Adrenal gland (tissue), 12 donors: ENCODE measurements around the gene MED27. TPM values are rescaled to one million over a fixed set of nuclear protein-coding genes. Genes with fewer than 3 reads are reported as not detected.

ENCODE experiments used
- DNase-seq, 7 donors: peaks; one replicate each; pipeline ENCODE4 v3.0.0-alpha.2; 2019 to 2020
- H3K27ac ChIP-seq, 5 donors: fragments of 200-600 bp; sonication (generic) in 4 of 5; 1 replicate in 3 of 5; 2 replicates in 2 of 5; pipeline versions ENCODE4 v1.5.1 to v1.8.0; 2016 to 2020; ENCODE audit warnings: mild to moderate bottlenecking in 1 of 5
- H3K27me3 ChIP-seq: fragments of 200-600 bp; 2 replicates; pipeline ENCODE4 v1.8.0; 2021
- H3K36me3 ChIP-seq, 2 donors: fragments of 200-600 bp; replicated peaks in 1 of 2; 1 replicate in 1 of 2; 2 replicates in 1 of 2; pipeline versions ENCODE4 v1.5.1 to v1.8.0; 2018 to 2022
- H3K4me1 ChIP-seq, 2 donors: fragments of 200-600 bp; replicated peaks in 1 of 2; 1 replicate in 1 of 2; 2 replicates in 1 of 2; pipeline versions ENCODE4 v1.5.1 to v1.8.0; 2018 to 2021
- H3K4me3 ChIP-seq, 4 donors: fragments of 200-600 bp; sonication (generic) in 3 of 4; one replicate each; pipeline ENCODE4 v1.5.1; 2016 to 2018
- H3K9me3 ChIP-seq, 3 donors: fragments of 200-600 bp; sonication (generic) in 1 of 3; replicated peaks in 1 of 3; 1 replicate in 2 of 3; 2 replicates in 1 of 3; pipeline versions ENCODE4 v1.5.1 to v1.8.0; 2016 to 2021
- POLR2A ChIP-seq, 2 donors: fragments of 450-650 bp; IDR thresholded peaks; one replicate each; pipeline ENCODE4 v1.6.1; 2017; ENCODE audit warnings: antibody characterized with exemption in 2 of 2, mild to moderate bottlenecking in 2 of 2, moderate library complexity in 1 of 2
- WGBS, 4 donors: extraction: QIAGEN DNeasy Blood & Tissue Kit in 2 of 4; methylation state at CpG; one replicate each; pipeline versions ENCODE4 v1.1.5 to v1.1.7; 2013 to 2017; 5-methylcytosine and 5-hydroxymethylcytosine counted together
- intact Hi-C, 2 donors: fragments of 100-400 bp; cut with DNase I; formaldehyde crosslinking; loops; one replicate each; pipeline versions ENCODE4 v1.14.1 to v1.15.0; 2022 to 2023
- polyA plus RNA-seq, 3 donors: library from polyadenylated mRNA; stranded (reverse); fragments of 200-250 nt in 2 of 3; fragments of 350-450 nt in 1 of 3; fragmentation: Illumina TruSeq in 1 of 3; extraction: RNeasy Lipid Tissue Mini Kit (QIAGEN cat#74804) in 1 of 3; gene quantifications; one replicate each; pipeline ENCODE4 v1.2.3, GENCODE V29; 2013 to 2014
- total RNA-seq, 9 donors: library from RNA; depleted of rRNA in 4 of 9; stranded (reverse); fragments of >200 nt in 4 of 9; fragments of 120-200 nt in 1 of 9; fragmentation: NEBNext Ultra II Directional in 1 of 9; extraction: Animal tissue kit (Norgen Biotek cat#: 25700) in 1 of 9; gene quantifications; one replicate each; pipeline versions ENCODE4 v1.1.0 to v1.2.4, GENCODE V29; 2013 to 2023
- TF ChIP-seq, protein P1 (sequence below), 6 experiments: fragments of 450-650 bp in 4 of 6; fragments of 200-600 bp in 2 of 6; sonication (generic) in 1 of 6; IDR thresholded peaks; 1 replicate in 5 of 6; 2 replicates in 1 of 6; pipeline versions ENCODE4 v1.5.1 to v1.8.0; 2016 to 2021; ENCODE audit warnings: antibody characterized with exemption in 6 of 6, mild to moderate bottlenecking in 2 of 6, moderate library complexity in 1 of 6
- donor health status: healthy with polysubstance abuse.
- donor health status: Bipolar disorder and iron deficiency.
- donor health status: DM: yes; HTN: yes; CAD: no.
- donor health status: DM: no; HTN: no; CAD: no.
- donor health status: DM: no; HTN: no; CAD: no.
- donor health status: DM: yes; HTN: yes; CAD: no.

The MED27 gene
- total and polyA plus RNA-seq, 12 donors: 12.2 to 37.4 (median 15.9) TPM

DNA sequence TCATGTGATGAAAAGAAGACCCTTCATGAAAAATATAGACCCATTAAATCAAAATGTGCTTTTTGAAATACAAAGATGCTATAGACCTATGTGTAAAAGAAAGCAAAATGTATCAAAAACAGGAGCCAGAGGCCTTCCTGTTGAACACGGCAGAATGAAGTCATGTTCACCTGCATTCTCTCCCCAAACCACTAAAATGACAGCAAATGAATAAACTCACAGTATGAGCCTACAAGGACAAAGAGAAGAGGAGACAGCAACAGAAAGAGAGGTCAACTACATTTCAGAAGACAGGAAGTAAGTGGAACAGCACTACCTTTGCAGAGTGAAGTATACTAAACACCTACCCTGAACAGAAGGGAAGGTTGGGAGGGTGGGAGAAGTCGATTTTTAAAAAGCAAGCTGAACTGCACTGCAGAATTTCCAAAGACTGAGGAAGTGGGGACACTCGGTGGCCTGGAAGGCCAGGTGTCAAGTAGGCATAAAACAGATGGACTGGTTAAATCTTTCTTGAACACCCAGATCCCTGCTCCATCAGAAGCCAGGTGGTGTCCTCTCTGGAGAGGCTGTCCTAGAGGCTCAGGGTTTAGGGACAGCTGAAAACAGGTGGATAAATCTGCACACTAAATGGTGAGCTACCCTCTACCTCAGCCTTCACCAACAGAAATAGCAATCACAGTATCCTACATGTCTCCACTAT lies 48.9 kb downstream of the MED27 start:
- Histone ChIP-seq H3K27ac (no peak overlapping the region), H3K4me1 (no peaks in the 10 kb centered on the region), H3K27me3 (no peaks in the 10 kb centered on the region), H3K4me3 (no peak overlapping the region), H3K36me3 (no peaks in the 10 kb centered on the region), H3K9me3 (no peaks in the 10 kb centered on the region)
- no peak for DNase-seq
- intact Hi-C loops: no loop called here
- TF ChIP-seq, protein P1, sequence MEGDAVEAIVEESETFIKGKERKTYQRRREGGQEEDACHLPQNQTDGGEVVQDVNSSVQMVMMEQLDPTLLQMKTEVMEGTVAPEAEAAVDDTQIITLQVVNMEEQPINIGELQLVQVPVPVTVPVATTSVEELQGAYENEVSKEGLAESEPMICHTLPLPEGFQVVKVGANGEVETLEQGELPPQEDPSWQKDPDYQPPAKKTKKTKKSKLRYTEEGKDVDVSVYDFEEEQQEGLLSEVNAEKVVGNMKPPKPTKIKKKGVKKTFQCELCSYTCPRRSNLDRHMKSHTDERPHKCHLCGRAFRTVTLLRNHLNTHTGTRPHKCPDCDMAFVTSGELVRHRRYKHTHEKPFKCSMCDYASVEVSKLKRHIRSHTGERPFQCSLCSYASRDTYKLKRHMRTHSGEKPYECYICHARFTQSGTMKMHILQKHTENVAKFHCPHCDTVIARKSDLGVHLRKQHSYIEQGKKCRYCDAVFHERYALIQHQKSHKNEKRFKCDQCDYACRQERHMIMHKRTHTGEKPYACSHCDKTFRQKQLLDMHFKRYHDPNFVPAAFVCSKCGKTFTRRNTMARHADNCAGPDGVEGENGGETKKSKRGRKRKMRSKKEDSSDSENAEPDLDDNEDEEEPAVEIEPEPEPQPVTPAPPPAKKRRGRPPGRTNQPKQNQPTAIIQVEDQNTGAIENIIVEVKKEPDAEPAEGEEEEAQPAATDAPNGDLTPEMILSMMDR (IDR thresholded peaks at IDR 0.05): no peak
- no peak for TF ChIP-seq POLR2A (IDR thresholded peaks at IDR 0.05)
- WGBS, 4 donors: 73 to 97% (median 81%) methylated on average over 3 of the region's 3 CpGs

DNA sequence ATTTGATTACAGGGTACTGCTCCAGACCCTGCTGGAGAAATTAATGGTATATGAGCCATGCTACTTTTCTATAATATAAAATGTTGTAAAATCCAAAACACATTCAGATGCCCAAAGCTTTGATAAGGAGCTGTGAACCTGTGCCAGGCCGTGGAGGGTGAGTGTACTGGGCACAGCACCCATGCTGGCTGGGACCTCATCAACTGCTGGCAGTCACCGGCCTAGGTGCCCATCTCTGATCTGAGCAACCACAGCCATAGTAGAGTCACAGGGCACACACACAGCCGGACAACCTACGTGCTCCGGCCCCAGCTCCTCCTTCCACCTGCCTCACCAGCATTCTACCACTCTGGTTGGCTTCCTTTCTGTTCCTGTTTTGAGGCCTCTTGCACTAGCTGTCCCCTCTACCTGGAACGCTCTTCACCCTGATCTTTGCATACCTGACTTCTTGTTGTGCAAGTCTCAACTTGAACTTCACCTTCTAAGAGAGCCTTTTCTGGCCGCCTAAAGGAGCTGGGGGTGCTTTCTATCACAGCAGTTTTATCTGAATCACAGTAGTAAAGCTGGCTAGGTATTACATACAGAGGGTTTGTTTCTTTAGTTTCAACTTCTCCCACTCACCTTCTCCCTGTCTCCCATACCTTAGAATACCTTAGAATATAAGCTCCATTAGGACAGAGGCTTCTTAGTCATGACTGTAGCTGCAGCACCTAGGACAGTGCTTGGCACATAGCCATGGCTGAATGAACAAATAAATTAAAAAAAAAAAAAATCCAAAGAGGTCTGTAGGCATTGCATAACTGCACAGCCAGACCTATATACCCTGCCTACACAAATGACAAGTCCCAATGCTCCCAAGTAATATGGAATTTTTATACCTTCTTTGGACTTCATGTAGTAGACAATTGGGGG lies 51.7 kb downstream of the MED27 start:
- no peaks in the 10 kb centered on the region for H3K27me3 ChIP-seq
- H3K27ac ChIP-seq: no peak overlapping the region
- 91 to 97% (median 95%) methylated on average over 7 of the region's 7 CpGs for WGBS, 4 donors
- no peak overlapping the region for H3K4me3 ChIP-seq
- intact Hi-C loops: no loop called here
- H3K9me3 ChIP-seq: no peaks in the 10 kb centered on the region
- H3K4me1 ChIP-seq: no peaks in the 10 kb centered on the region
- H3K36me3 ChIP-seq: no peaks in the 10 kb centered on the region
- DNase-seq: peak in 1 of 7 donors; percentile 19
- no peak for TF ChIP-seq POLR2A (IDR thresholded peaks at IDR 0.05)
- TF ChIP-seq, protein P1 (IDR thresholded peaks at IDR 0.05): no peak

DNA sequence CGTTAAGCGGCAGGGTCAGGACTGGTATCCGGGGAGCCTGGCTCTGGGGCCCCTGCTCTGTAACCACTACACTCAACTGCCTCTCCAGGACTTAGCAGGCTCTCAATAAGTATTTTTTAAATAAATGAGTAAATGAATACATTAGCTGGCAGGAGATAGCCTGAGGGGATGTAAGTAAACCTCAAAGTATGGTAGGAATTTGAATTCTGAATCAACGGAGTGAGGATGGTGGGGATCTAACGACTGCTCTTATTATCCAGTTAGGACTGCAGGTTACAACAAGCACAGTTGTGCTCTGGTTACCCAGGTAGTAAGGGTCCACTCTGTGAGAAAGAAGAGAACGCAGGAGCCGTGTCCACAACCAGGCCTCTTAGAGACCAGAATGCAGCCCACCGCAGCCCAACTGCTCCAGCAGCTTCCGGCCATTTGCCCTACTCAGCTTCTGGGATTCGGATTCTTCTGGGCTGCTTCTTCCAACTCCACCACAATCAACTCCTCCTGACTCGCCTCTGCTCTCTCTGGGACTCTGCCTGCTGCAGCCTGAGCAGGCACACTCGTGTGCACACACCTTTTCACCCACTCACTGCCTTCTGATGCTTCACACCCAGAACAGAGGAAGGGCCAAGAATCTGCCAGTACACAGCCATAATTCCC lies 52.6 kb downstream of the MED27 start:
- no peak for TF ChIP-seq POLR2A (IDR thresholded peaks at IDR 0.05)
- TF ChIP-seq, protein P1 (IDR thresholded peaks at IDR 0.05): no peak
- 90 to 94% (median 91%) methylated on average over 12 of the region's 12 CpGs for WGBS, 4 donors
- Histone ChIP-seq H3K36me3 (no peaks in the 10 kb centered on the region), H3K27me3 (no peaks in the 10 kb centered on the region), H3K27ac (no peak overlapping the region), H3K4me3 (no peak overlapping the region), H3K4me1 (no peaks in the 10 kb centered on the region), H3K9me3 (no peaks in the 10 kb centered on the region)
- no peak for DNase-seq
- intact Hi-C loops: no loop called here

DNA sequence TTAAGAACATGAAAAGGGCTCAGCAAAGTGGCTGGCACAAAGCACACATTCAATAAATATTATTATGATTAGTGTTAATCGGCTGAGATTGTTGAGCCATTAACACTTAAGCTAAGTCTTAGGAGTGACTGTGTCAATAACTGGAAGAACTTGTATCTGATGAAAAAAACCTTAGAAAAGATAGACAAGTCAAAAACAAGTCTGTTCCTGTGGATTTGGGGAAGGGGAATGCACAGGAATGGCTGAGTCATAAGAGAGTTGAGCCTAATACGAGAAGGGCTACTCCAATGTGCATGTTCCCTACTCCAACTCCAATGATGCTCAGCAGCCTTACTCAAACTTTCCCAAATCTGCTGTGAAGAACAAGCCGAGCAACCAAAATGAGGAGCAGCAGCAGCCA lies 53.9 kb downstream of the MED27 start:
- Histone ChIP-seq H3K27ac (no peak overlapping the region), H3K36me3 (no peaks in the 10 kb centered on the region), H3K27me3 (no peaks in the 10 kb centered on the region), H3K9me3 (no peaks in the 10 kb centered on the region), H3K4me1 (peaks cover 0 to 7% of the 10 kb centered on the region in 2 donors), H3K4me3 (no peak overlapping the region)
- intact Hi-C loops: no loop called here
- TF ChIP-seq, protein P1 (IDR thresholded peaks at IDR 0.05): no peak
- no peak for TF ChIP-seq POLR2A (IDR thresholded peaks at IDR 0.05)
- 96 to 99% (median 98%) methylated on average over 3 of the region's 3 CpGs for WGBS, 4 donors
- DNase-seq: no peak
